Muscle layer of colon (tissue), 2 donors: ENCODE data around the gene SLC49A4.

Source experiments
- H3K27ac ChIP-seq: one replicate; pipeline ENCODE4 v1.7.0; 2013; ENCODE audit warnings: low read depth, mild to moderate bottlenecking, low read length, moderate library complexity
- H3K27me3 ChIP-seq, 2 donors: one replicate each; pipeline ENCODE4 v1.7.0; 2013; ENCODE audit warnings: low read length in 2 of 2, mild to moderate bottlenecking in 2 of 2; ENCODE audit not compliant: insufficient read depth in 2 of 2, control insufficient read depth in 1 of 2
- H3K36me3 ChIP-seq: one replicate; pipeline ENCODE4 v1.7.0; 2013; ENCODE audit warnings: mild to moderate bottlenecking, low read length; ENCODE audit not compliant: insufficient read depth
- H3K4me1 ChIP-seq: one replicate; pipeline ENCODE4 v1.7.0; 2013; ENCODE audit warnings: mild to moderate bottlenecking, low read length; ENCODE audit not compliant: insufficient read depth
- H3K4me3 ChIP-seq, 2 donors: one replicate each; pipeline ENCODE4 v1.7.0; 2013; ENCODE audit warnings: low read length in 2 of 2, low read depth in 1 of 2, mild to moderate bottlenecking in 1 of 2, moderate library complexity in 1 of 2
- H3K9ac ChIP-seq: one replicate; pipeline ENCODE4 v1.7.0; 2013; ENCODE audit warnings: low read length
- H3K9me3 ChIP-seq: one replicate; pipeline ENCODE4 v1.7.0; 2013; ENCODE audit warnings: mild to moderate bottlenecking, low read length
- donor health status: abdominal sarcoma.
- donor health status: Adenocarcinoma of cecum.

Gene SLC49A4

GRCh38 chr3:122926322-122926721 is 131.5 kb downstream of the SLC49A4 start:
- no peaks in the 10 kb centered on the region for H3K36me3 ChIP-seq
- H3K9me3 ChIP-seq: no peaks in the 10 kb centered on the region
- H3K9ac ChIP-seq: no peak overlapping the region
- peaks cover 14 to 16% of the 10 kb centered on the region in 2 donors for H3K27me3 ChIP-seq
- H3K4me1 ChIP-seq: no peaks in the 10 kb centered on the region
- H3K4me3 ChIP-seq: no peak overlapping the region
- H3K27ac ChIP-seq: no peak overlapping the region

DNA sequence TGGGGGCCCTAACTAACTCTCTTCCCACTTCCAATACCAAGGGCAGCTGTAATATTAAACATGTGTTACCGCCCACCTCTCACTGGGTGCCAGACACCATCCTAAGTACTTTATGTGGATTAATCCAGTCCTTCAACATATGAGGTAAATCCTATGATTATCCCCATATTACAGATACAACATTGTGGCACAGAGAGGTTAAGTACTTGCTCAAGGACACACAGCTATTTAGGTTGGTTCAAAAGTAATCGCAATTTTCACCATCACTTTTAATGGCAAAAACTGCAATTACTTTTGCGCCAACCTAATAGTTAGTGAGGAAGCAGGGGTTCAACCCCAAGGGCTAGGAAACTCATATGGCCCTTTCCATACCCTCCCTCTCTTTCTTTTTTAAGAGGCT is 131.9 kb downstream of the SLC49A4 start:
- Histone ChIP-seq H3K9ac (no peak overlapping the region), H3K27ac (no peak overlapping the region), H3K9me3 (no peaks in the 10 kb centered on the region), H3K4me1 (no peaks in the 10 kb centered on the region), H3K36me3 (no peaks in the 10 kb centered on the region), H3K27me3 (peaks cover 10 to 13% of the 10 kb centered on the region in 2 donors), H3K4me3 (no peak overlapping the region)

- Histone ChIP-seq H3K4me1 (no peaks in the 10 kb centered on the region), H3K27ac (no peak overlapping the region), H3K4me3 (no peak overlapping the region), H3K36me3 (no peaks in the 10 kb centered on the region), H3K9ac (no peak overlapping the region), H3K27me3 (peaks cover under 1 to 6% of the 10 kb centered on the region in 2 donors), H3K9me3 (no peaks in the 10 kb centered on the region)
Observed at GRCh38 chr3:122927726-122928125, 132.9 kb downstream of the SLC49A4 start.

- Histone ChIP-seq H3K27ac (no peak overlapping the region), H3K27me3 (no peaks in the 10 kb centered on the region), H3K4me3 (no peak overlapping the region), H3K36me3 (no peaks in the 10 kb centered on the region), H3K4me1 (no peaks in the 10 kb centered on the region), H3K9ac (no peak overlapping the region), H3K9me3 (no peaks in the 10 kb centered on the region)
Observed at GRCh38 chr3:122928396-122929187, 133.7 kb downstream of the SLC49A4 start.

GRCh38 chr3:122929188-122930062 is 134.6 kb downstream of the SLC49A4 start:
- Histone ChIP-seq H3K27ac (no peak overlapping the region), H3K27me3 (no peaks in the 10 kb centered on the region), H3K4me3 (no peak overlapping the region), H3K4me1 (no peaks in the 10 kb centered on the region), H3K9me3 (no peaks in the 10 kb centered on the region), H3K9ac (no peak overlapping the region), H3K36me3 (no peaks in the 10 kb centered on the region)

DNA sequence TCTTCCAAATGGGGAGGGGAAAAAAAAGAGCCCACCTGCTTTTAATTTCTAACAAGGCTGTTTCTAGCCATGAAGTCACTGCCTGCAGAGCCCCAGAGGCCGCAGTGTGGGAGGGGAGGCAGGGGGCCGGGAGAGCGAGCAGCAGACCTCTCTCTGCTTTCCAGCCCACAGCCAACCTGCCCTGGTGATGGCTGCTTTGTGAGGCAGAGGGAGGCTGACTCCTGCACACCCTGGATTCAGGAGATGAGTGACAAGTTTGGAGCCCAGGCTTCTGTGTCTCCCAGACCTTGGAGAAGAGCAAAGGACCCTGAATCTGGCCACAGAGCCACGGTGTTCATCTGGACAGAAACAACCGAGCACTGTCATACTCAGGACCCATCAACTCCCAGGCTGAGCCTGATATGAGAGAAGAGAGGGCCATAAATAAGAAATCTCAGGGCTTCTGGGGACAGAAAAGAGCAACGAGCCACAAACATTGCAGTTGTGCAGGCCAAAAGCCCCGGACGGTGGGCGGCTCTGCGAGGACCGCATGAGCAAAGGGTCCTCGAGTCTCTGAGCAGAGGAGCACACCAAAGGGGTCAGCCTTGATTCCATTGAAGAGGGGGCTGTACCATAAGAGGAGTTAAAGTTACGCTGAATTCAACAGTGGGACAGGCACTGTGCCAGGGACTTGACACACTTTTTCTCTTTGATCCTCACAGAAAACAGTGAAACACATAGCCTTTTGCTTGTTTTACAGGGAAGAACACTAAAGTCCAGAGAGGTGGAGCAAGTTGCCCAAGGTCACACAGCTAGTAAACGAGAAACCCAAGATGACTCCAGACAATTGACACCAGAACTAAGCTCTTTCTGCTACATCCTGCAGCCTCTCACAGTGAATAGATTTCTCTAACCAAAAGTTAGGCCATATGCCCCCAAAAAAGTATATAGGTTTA is 135.5 kb downstream of the SLC49A4 start:
- Histone ChIP-seq H3K27ac (no peak overlapping the region), H3K9me3 (no peaks in the 10 kb centered on the region), H3K9ac (no peak overlapping the region), H3K36me3 (no peaks in the 10 kb centered on the region), H3K4me1 (no peaks in the 10 kb centered on the region), H3K4me3 (no peak overlapping the region), H3K27me3 (no peaks in the 10 kb centered on the region)
